Stimulated activated CD4-positive, alpha-beta T cell treated with anti-CD3 and anti-CD28 coated beads, Interleukin-4, amount 100 ng/mL, for 4 hours (primary cell): Measurements from ENCODE around the gene KRT36.

Experiments used
- DNase-seq, 2 experiments: peaks; one replicate each; pipeline ENCODE4 v3.0.0-alpha.2; 2020

Gene KRT36

DNA sequence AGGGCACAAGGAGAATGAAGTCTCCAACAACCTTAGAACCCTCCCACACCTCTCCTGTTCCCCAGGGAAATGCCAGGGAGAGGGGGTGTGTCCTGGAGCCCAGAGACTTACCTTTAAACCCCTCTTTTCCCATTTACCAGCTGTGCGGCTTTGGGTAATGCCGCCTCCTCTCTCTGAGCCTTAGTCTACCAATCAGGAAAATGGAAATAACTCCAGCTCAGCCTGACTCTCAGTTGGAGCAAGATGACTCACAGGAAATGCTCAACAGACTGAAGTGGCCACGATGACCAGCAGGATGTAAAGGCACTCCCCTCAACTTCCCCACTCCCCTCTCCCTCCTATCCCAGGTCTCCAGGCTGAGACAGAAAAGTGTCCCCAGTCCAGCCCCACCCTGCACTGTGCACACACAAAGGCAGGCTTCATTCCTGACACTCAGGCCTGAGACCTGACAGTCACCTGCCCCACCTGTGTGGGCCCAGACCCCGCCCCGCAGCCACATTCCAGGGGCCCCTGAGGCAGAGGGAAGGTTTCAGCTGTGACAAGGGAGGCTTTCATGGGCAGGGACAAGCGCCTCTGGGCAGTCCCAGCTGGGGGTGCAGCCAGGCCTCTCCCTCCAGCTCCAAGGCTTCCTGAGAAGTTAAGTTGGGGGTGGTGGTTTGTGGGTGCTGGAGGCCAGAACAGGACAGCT is 32.0 kb upstream of the KRT36 start:
- no peak for DNase-seq

DNA sequence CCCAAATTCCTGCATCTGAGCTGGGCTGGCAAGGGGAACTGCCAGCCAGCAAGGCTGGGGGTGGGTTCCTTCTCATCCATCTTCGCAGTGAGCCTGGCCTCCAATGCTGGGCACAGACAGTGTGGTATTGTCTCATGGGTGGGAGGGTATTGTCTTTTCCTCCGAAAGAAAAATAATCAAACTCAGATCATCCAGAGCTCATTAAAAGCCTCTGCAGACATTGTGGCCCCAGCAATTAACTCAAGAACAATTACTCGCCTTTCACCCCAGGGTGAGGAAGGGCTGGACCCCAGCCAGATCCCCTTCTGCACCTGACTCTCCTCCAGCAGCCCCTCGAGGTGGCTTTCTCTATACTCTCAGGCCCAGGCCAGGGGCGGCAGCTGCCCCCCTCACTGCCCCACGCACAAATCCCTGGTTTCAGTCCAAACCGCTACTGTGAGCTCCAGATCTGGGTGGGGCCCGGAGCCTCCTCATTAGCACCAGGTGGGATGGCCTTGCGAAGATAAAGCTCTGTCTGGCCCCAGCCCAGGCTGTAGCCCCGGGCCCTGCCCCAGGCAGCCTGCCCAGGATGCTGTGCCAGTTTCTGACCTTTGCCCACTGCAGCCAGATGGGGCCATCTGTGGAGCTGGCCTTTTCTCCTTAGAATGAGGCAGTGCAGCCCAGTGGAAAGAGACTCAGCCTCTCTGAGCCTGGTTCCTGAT is 31.3 kb upstream of the KRT36 start:
- DNase-seq, result no peak

DNA sequence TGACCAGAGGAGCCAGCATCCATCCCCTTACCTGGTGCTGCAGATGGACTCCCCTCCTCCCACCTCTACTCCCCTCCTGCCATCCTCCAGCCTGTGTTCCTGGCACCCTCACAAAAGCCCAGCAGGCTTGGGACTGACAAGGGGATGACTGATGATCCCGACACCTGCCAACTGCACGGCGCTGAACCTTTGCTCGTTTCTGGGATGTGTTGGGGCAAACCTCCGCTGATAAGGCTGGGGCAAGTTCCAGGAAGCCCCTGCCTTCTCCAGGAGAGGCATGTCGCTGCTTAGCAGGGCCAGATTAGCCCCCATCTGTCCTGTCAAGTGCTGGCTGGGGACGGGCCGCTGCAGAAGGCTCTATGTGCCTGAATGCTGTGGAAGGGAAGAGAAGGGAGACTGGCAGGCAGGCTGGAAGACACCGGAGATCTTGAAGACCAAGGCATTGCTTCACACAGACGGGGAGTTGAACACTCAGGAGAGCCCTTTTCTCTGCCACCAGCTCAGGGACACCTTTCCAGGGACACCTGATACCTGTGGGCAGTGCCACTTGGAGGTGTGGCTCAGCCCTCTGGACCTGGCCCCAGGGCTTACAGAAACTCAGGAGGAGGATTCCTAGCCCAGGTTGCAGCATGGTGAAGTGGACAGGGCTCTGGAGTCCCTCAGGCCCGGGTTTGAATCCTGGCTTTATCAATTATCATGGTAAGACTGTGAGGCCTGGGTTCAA is 30.0 kb upstream of the KRT36 start:
- no peak for DNase-seq

DNA sequence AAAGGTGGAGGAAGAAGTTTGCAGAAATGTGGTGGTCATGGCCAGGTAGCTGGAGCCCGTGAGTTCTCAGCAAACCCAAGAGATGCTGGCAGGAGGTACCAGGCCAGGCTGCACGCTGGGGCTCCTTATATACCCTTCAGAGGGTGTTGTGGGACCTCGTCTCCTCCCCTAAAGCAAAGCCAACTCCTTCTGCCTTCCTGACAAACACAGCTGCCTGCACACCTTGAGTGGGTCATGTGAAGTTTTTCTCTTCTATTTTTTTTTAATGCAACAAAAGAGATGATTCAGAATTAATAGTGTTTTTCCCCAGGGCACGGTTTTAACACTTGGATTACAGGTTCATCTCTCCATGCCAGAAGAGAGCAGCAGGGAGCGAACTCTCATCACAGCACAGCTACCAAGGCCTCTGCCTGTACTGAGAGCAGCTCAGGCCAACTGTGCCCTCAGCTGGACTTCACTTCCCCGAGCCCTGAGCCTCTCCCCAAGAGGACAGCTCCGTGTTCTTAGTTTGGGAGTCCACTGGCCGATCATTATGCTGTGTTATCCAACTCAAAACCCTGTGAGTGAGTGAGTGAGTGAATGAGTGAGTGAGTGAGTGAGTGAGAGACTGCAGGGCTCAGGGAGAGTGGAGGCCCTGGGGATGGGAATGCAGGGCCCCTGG is 29.2 kb upstream of the KRT36 start, which contains the start of gene KRT15:
KRT15 (minus strand) TSS at position 102 of the 661 bp plus-strand sequence; CDS start at position 39, 63 bp downstream.
- no peak for DNase-seq

DNA sequence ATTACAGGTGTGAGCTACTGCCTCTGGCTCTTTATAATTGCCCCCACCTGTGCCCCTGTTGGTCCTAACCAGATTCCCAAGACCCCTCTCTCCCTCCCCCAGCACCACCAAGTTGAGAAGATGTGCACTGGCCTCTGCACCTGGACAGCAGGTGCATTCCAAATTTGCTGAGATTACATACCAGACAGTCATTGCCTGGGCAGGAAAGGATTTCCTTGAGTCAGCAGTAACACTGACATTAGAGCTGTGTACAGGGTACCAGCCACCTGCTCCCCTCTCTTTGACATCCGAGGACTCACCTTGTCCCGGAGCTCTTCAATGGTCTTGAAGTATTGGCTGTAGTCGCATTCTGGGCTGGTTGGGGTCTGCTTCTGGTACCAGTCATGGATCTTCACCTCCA is 28.3 kb upstream of the KRT36 start:
- no peak for DNase-seq

DNA sequence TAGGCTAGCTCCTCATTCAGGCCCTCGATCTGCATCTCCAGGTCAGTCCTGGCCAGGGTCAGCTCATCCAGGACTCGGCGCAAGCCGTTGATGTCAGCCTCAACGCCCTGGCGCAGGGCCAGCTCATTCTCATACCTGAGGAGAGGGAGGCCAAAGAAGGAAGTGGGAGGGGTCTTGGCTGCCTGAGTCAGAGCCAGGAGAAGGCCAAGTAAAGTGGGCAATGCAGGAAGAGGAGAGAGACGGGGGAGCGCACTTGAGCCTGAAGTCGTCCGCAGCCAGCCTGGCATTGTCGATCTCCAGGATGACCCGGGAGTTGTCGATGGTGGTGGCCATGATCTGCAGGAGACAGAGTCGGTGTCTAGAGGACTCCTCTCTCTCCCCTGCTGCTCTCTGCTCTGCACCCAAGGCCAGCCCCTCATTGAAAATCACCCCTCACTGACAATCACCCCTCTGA is 27.1 kb upstream of the KRT36 start:
- no peak for DNase-seq

DNA sequence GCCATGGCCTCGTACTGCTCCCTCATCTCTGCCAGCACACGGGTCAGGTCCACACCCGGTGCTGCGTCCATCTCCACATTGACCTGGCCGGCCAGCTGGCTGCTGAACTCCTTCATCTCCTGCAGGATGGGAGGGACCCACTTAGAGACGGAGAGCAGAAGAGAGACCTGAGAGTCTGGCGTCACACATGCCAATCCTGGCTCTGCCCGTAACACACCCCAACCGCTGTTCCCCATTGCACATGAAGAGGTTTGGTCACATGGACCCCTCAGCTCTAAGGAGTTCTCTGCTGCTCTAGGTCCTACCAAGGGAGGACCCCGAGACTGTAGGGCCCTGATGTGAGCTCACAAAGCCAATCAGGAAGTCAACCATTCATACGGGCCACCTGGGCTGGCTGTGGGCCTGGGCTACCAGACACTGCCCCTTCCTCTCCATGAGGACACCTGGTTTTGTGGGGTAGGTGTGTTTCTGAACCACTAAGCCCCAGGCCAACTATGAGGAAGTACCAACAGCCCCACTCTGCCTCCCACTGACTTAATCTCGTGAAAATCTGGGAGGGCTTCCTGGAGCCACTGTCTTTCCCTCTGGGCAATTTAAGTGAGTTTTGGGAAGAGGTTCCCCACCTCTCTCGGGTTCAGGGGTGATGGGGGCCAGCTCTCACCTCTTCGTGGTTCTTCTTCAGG is 26.6 kb upstream of the KRT36 start:
- DNase-seq, result no peak

DNA sequence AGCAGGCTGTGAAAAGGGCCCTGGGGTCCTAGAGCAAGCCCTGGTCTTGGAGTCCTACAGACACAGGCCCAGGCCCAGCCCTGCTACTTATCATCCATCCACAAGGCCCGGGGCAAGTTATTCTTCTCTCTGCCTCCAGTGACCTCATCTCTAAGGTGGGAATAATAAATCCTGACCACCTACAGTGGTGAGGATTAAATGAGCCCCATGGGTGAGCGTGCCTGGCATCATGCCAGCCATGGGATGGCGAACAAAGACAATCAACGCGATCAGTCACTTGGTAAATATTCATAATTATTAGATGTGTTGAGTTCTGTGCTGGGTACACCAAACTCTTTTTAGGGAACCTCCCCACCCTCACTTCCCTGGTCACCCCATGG is 23.4 kb upstream of the KRT36 start:
- DNase-seq, result no peak

DNA sequence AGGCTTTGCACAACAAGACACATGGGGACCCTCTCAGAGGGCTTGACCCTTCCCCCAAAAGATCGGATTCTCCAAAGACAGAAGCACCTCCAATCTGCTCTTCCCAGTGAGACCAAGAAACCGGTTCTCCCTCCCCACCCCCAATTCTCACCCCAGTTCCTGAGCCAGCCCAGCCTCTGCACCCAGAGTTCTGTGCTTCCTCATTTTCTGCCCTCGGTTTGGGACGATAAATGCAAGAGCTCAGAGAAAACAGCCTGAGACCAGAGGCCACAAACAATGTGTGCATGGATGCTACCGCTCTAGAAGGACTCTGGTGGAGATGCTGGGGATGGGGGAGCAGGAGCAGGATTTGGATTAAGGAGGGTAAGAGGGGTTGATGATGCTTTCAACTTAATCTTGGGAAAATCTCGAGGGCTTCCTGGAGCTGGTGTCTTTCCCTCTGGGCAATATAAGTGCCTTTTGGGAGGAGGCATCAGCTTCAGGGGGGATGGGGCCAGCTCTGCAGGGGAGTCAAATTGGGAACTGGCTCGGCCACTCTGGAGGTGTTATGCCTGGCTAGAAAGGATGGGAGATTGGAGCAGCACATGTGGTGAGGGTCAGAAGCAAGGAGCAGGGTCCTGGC is 22.9 kb upstream of the KRT36 start:
- DNase-seq, result no peak

DNA sequence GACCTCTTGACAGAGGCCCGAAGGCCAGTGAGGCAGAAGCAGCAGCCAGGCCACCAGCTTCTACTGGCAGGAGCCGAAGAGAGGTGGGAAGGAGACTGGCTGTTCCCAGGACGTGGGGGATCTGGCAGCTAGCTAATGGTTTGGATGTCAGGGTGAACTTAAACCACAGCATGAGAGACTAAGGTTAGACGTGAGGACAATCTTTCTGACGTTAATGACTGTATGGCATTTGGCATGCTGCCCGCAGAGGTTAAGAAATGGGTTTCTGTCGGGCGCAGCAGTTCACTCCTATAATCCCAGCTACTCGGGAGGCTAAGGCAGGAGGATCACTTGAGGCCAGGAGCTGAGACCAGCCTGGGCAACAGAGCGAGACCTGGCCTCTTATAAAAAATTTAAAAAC is 22.0 kb upstream of the KRT36 start:
- DNase-seq, result no peak

DNA sequence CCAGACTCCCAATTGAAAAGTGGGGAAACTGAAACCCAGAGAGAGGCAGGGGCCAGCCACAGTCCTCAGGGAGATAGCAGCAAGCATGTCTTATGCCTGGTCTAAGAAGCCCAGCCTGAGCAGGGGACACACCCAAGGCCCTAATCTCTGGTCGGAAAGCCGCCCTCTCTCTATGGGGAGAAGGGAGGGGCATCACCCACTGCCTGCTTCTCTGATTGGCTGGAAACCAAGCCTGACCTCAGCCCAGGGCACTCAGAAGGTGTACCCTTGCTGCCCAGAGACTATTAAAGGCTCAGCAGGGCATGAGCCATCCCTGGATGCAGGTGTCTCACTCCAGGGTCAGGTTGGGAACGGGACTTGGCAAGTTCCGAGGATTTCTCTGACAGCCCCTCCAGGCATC is 21.4 kb upstream of the KRT36 start:
- no peak for DNase-seq

DNA sequence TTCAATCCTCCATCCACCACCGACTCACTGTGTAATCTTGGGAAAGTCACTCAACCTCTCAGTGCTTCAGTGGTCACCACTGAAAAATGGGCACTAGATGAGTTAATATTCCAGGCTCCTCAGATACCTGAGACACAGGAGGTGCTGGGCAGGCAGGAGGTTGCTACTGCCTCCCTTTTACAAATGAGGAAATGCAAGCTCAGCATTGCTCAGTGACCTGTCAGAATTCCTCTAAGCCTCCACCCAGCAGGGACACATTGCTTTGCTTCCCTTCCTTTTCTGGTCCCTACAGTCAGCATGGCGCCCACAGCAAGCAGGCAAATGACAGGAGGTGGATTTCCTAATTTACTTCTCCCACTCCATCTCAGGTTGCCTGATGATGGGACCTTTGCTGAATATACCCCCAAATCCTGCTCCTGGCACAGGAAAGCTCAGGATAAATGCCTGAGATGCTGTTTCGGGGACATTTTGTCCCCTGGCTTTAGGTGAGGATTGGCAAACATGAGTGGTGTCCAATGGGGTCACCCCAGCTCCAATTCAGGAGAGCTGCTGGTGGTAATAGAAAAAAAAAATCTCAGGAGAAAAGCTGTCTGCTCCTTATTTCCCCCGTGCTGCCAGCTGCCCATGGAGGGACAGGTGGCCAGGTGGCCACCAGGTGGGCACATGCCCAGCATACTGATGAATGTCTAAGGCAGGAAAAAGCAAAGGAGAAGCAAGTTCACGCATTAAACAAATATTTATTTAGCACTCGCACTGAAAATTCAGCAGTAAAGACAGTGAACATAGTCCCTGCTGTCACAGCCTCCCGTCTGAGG is 20.7 kb upstream of the KRT36 start:
- DNase-seq, result no peak

DNA sequence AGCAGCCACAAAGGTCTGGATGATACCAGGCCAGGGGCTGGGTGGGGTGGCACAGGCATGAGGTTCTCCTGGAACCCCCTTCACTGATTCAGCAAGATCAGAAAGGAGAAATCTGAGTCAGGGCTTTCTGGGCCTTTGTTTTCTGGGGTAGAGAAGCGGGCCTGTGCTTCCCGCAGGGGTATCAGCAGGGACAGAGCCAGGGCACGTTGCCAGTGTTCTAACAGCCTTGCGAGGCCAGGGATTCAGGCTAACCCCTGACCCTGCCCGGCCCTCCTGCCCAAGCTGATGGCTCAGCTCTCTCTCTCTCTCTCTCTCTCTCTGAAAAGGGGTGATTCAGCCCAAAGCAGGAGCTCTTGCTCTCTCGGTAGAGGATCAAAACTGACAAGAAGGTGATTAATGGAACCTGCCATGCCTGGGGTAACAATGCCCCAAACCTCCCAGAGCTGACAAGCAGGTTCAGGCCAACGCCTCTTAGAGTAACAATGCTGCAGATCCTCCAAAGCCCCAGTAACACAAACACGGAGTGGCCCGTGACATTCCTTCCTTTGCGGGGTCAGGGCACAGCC is 17.7 kb upstream of the KRT36 start:
- no peak for DNase-seq

DNA sequence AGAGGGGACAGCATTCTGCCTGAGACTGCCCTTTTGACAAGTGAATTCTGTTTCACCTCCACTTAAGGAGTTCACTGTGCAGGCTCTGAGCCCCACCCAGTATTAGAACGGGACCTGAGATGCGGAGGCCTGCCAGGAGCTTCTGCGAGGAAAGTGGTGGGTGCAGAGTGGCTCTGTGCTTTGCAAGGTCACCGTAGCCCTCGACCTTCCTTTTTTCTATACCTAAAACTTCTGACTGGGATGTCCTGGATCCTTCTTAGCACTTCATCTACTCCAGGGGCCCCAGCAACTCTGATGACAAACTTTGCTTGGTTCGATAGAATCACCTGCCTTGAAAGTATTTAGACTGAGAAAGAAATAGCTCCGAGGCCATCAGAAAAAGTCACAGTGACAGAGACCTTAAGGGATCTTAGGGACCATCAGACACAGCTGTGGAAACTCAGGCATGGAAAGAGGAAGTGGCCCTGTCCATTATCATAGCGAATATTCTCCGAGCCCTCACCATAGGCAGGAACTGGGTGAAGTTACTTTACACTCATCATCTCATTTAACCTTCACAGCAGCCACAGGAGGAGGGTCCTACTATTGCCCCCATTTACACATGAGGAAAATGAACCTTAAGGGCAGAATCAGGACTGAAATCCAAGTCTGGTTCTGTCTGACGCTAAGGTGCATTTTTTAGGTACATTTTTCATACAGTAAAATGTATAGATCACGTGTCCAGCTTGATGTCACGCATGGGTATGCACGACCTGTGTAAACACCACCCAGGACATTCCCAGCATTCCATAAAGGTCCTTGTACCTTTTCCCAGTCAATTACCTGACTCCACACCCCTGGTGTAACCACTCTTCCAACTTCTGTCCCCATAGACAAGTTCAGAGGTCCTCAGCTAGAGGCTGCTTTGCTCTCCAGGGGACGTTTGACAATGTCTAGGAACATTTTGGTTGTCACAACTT is 16.4 kb upstream of the KRT36 start:
- DNase-seq, result no peak

DNA sequence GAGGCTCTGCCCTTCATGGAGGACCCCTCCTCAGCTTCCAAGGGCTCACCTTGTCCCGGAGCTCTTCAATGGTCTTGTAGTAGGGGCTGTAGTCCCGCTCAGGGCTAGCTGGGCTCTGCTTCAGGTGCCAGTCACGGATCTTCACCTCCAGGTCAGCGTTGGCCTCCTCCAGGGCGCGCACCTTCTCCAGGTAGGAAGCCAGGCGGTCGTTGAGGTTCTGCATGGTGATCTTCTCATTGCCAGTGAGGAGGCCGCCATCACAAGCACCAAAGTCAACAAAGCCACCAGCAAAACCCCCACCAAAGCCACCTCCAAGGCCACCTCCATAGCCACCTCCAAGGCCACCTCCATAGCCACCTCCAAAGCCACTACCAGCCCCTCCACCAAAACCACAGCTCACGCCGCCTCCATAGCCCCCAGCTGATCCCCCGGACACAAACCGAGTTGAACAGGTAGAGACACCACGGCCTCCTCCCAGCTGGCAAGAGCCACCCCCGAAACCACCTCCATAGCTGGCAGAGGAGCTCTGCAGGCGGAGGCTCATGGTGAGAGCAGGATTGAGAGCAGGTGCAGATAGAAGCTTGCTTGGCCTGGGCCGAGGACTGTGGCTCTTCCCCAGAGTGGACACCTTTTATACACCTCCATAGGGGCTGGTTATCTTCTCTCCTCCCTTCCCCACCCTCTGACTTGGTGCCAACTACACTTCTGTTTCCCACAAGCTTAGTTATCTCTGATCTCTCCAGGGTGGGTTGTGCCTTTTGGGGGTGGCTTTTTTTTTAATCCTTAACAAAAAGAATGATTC is 15.5 kb upstream of the KRT36 start, which contains the start of gene KRT13:
KRT13 (minus strand) TSS at position 606 of the 802 bp plus-strand sequence; CDS start at position 544, 62 bp downstream.
- DNase-seq, result no peak

DNA sequence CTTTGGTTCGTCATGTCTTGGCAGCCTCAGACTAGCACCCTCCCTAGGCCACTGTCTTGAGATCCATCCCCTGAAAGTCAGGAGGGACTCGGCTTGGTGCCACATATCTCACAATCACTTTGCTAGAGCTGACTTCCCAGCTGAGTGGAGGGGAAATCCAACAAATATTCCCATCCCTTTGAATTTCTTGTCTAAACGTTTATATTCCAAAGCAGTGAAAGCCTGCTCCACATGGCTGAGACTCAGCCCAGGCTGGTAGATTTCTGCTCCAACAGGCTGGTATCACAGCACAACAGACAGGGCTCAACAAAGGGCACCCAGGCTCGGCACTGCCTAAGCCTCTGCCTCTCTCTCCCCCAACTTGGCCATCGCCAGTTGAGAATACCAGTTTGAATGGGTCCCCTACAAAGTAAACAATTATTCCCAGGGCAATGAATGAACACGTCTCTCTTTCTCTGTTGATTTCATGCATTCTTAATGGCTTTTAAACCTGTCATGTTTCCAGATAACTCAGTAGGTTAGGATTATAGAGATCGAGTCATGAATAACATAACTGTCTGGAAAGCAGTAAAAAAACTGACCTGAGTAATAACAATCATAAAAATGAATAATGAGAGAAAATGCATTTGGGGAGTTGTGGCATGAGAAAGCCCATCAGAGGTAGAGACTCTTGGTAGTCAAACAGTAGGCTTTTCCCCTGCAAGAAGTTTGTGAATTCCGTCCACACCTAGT is 14.7 kb upstream of the KRT36 start:
- DNase-seq, result no peak

DNA sequence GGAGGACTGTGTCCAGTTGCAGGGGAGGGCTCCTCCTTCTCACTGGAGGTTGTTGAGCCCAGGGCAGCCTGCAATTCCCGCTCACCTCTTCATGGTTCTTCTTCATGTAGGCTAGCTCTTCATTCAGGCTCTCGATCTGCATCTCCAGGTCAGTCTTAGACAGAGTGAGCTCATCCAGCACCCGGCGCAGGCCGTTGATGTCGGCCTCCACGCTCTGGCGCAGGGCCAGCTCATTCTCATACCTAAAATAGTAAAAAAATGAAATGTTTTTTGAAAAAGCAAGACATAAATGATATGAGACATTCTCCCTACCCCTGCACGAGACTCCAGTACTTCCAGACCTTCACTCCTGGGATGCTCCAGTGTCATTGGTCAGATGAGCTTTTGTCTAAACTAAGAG is 13.5 kb upstream of the KRT36 start:
- DNase-seq, result no peak
